Mucosa of stomach (tissue), 1 donor: ENCODE data around the gene CLIP3.

Experiments
- H3K27me3 ChIP-seq: one replicate; pipeline ENCODE4 v1.7.0; 2013; ENCODE audit warnings: mild to moderate bottlenecking, low read length; ENCODE audit not compliant: control insufficient read depth, insufficient read depth
- H3K36me3 ChIP-seq: one replicate; pipeline ENCODE4 v1.7.0; 2013; ENCODE audit warnings: low read length; ENCODE audit not compliant: control insufficient read depth, insufficient read depth
- H3K4me1 ChIP-seq: one replicate; pipeline ENCODE4 v1.7.0; 2013; ENCODE audit warnings: mild to moderate bottlenecking, low read length; ENCODE audit not compliant: control insufficient read depth, insufficient read depth
- H3K4me3 ChIP-seq: one replicate; pipeline ENCODE4 v1.7.0; 2013; ENCODE audit warnings: low read length
- H3K9ac ChIP-seq: one replicate; pipeline ENCODE4 v1.7.0; 2013; ENCODE audit warnings: mild to moderate bottlenecking, low read length, moderate library complexity
- H3K9me3 ChIP-seq: one replicate; pipeline ENCODE4 v1.7.0; 2013; ENCODE audit warnings: mild to moderate bottlenecking, low read length, moderate library complexity; ENCODE audit not compliant: control insufficient read depth
- donor health status: Pancreatic carcinoma.

The CLIP3 gene

DNA sequence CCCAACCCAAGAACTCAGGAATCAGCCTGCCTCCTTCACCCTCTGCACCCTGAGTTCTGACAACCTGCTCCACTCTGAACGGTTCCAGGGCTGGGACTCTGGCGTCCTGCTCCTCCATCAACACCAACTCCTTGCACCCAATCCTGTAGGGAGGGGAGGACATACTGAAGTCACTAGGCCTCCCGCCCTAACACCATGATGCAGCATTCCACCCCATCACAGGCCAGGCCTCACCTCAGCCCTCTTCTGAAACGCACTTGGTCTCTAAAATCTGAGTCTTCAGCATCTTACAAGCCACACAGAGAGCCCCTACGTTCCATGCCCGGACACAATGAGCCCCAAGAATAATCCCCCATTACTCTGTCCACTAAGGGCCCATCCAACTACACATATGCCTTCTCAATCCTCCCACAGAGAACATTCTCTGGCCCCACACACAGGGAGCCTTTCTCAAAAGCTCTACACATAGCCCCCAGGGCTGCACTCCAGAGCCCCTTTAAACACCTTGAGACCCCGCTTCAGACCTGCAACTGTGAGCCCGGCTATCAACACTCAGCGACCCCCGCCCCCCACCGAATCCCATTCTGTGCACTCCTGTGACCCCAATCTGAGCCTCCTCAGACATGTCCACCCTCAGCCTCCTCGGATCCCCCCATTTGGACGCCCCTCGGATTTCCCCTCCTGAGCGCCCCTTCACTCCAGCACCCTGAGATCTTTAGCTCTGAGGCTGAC, 19.2 kb downstream of the CLIP3 start:
- Histone ChIP-seq H3K36me3 (no peaks in the 10 kb centered on the region), H3K9me3 (no peaks in the 10 kb centered on the region), H3K9ac (peak overlapping the region; percentile 93), H3K27me3 (no peaks in the 10 kb centered on the region), H3K4me3 (peak overlapping the region; percentile 73), H3K4me1 (peaks cover 28% of the 10 kb centered on the region)

GRCh38 chr19:36010402-36010801, 22.3 kb downstream of the CLIP3 start:
- H3K27me3 ChIP-seq: no peaks in the 10 kb centered on the region
- no peak overlapping the region for H3K9ac ChIP-seq
- H3K36me3 ChIP-seq: no peaks in the 10 kb centered on the region
- peaks cover 34% of the 10 kb centered on the region for H3K4me1 ChIP-seq
- H3K9me3 ChIP-seq: no peaks in the 10 kb centered on the region
- H3K4me3 ChIP-seq: no peak overlapping the region

DNA sequence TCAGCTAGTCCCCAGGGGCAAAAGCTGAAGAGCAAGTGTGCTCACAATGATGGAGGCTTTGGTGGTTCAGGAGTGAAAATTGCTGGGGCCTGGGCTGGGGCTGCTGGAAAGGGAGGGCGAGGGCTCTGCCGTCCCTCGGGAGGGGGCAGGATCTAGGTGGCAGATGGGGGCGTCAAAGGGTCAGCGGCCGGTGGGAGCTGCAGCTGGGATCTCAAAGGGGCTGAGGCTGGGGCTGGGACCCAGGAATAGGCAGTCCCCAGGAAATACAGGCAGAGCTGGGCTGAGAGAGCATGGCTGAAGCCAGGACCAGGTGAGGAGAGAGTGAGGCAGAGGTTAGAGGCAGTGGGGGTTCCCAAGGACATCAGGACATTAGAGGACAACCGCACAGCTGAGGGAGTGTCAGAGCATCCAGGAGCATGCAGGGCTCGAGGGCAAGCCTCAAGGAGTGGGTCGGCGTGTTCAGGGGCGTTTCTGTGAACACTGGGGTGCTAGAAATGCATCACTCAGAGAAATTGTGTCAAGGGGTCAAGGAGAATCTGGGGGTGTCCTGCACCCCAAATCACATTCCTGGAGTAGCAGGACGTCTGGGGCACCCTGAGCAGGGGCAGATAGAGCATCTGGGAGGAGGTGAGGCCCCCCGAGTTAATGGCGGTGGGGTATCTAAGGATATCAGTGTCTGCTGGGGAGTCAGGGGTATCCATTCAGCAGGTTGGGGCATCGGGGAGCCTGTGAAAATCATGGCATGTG, 22.9 kb downstream of the CLIP3 start:
- H3K9me3 ChIP-seq: no peaks in the 10 kb centered on the region
- no peaks in the 10 kb centered on the region for H3K36me3 ChIP-seq
- peak overlapping the region; percentile 46 for H3K4me3 ChIP-seq
- H3K9ac ChIP-seq: peak overlapping the region; percentile 50
- H3K27me3 ChIP-seq: no peaks in the 10 kb centered on the region
- peaks cover 30% of the 10 kb centered on the region for H3K4me1 ChIP-seq

GRCh38 chr19:36009220-36009619, 23.5 kb downstream of the CLIP3 start:
- H3K9me3 ChIP-seq: no peaks in the 10 kb centered on the region
- H3K4me3 ChIP-seq: peak overlapping the region; percentile 46
- peak overlapping the region; percentile 64 for H3K9ac ChIP-seq

GRCh38 chr19:36008336-36008978, 24.2 kb downstream of the CLIP3 start, which contains the start of gene SYNE4:
Gene SYNE4 (minus strand): TSS chr19:36008813. CDS start chr19:36008681, 132 bp downstream.
- Histone ChIP-seq H3K9me3 (no peaks in the 10 kb centered on the region), H3K4me3 (peak within 1 kb of the TSS; percentile 46), H3K27me3 (no peaks in the 10 kb centered on the region), H3K9ac (peak within 1 kb of the TSS; percentile 64), H3K36me3 (no peaks in the 10 kb centered on the region), H3K4me1 (peaks cover 23% of the 10 kb centered on the region)

More at GRCh38 chr19:36009220-36009619, 23.5 kb downstream of the CLIP3 start:
- Histone ChIP-seq H3K36me3 (no peaks in the 10 kb centered on the region), H3K4me1 (peaks cover 26% of the 10 kb centered on the region), H3K27me3 (no peaks in the 10 kb centered on the region)

GRCh38 chr19:36006955-36007354, 25.7 kb downstream of the CLIP3 start:
- H3K27me3 ChIP-seq: no peaks in the 10 kb centered on the region
- H3K36me3 ChIP-seq: no peaks in the 10 kb centered on the region
- H3K4me3 ChIP-seq: no peak overlapping the region
- peaks cover 19% of the 10 kb centered on the region for H3K4me1 ChIP-seq
- H3K9ac ChIP-seq: no peak overlapping the region
- no peaks in the 10 kb centered on the region for H3K9me3 ChIP-seq

- H3K36me3 ChIP-seq: no peaks in the 10 kb centered on the region
- no peak overlapping the region for H3K9ac ChIP-seq
- no peaks in the 10 kb centered on the region for H3K9me3 ChIP-seq
- no peaks in the 10 kb centered on the region for H3K27me3 ChIP-seq
- H3K4me3 ChIP-seq: no peak overlapping the region
- H3K4me1 ChIP-seq: peaks cover 5% of the 10 kb centered on the region
These were observed 29.4 kb downstream of the CLIP3 start for GRCh38 chr19:36003284-36003683.

GRCh38 chr19:36001605-36002004, 31.1 kb downstream of the CLIP3 start:
- H3K4me1 ChIP-seq: peaks cover 3% of the 10 kb centered on the region
- no peaks in the 10 kb centered on the region for H3K27me3 ChIP-seq
- no peaks in the 10 kb centered on the region for H3K36me3 ChIP-seq
- no peak overlapping the region for H3K9ac ChIP-seq
- H3K4me3 ChIP-seq: no peak overlapping the region
- no peaks in the 10 kb centered on the region for H3K9me3 ChIP-seq

DNA sequence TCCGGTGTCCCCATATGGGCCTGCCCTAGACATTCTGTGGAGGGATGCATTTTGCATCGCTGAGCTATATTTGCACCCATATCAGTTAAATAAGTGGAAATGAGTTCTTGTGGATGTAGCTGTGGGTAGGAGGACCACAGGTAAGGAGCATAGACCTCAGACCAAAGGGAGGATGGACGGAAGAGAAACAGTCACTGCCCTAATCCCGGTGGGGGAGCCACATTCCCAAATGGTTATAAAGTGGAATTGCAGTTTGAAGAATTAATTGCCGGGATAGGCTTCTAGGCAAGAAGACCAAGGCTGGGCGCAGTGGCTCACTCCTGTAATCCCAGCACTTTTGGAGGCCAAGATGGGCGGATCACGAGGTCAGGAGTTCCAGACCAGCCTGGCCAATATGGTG, 35.9 kb downstream of the CLIP3 start:
- H3K9ac ChIP-seq: peak overlapping the region; percentile 65
- H3K4me1 ChIP-seq: peaks cover 20% of the 10 kb centered on the region
- no peaks in the 10 kb centered on the region for H3K9me3 ChIP-seq
- H3K36me3 ChIP-seq: no peaks in the 10 kb centered on the region
- H3K4me3 ChIP-seq: no peak overlapping the region
- H3K27me3 ChIP-seq: no peaks in the 10 kb centered on the region

- no peaks in the 10 kb centered on the region for H3K36me3 ChIP-seq
- peak within 1 kb of the TSS; percentile 88 for H3K4me3 ChIP-seq
- peak within 1 kb of the TSS; percentile 65 for H3K9ac ChIP-seq
- no peaks in the 10 kb centered on the region for H3K9me3 ChIP-seq
- H3K27me3 ChIP-seq: no peaks in the 10 kb centered on the region
- peaks cover 20% of the 10 kb centered on the region for H3K4me1 ChIP-seq
These were observed 37.4 kb downstream of the CLIP3 start, which contains the start of gene SDHAF1 for GRCh38 chr19:35995048-35995993. Gene SDHAF1 (plus strand): TSS chr19:35995188. CDS start chr19:35995275, 87 bp downstream.

- Histone ChIP-seq H3K36me3 (no peaks in the 10 kb centered on the region), H3K4me3 (peak overlapping the region; percentile 14), H3K4me1 (peaks cover 20% of the 10 kb centered on the region), H3K27me3 (peaks cover 6% of the 10 kb centered on the region), H3K9ac (peak overlapping the region; percentile 31), H3K9me3 (no peaks in the 10 kb centered on the region)
These were observed 38.6 kb downstream of the CLIP3 start for GRCh38 chr19:35993923-35994598.
